Lower leg skin (tissue), 4 donors: ENCODE results near the gene PFDN1. TPM values are rescaled to one million over a fixed set of nuclear protein-coding genes. Genes with fewer than 3 reads are reported as not detected.

ENCODE experiments used
- DNase-seq, 2 donors: peaks; one replicate each; pipeline ENCODE4 v3.0.0-alpha.2; 2019; ENCODE audit warnings: low spot score in 2 of 2
- H3K4me3 ChIP-seq: fragments of 200-600 bp; sonication (generic); 2 replicates; pipeline ENCODE4 v1.5.1; 2017; ENCODE audit warnings: mild to moderate bottlenecking, low read depth; ENCODE audit not compliant: poor library complexity, severe bottlenecking
- POLR2A ChIP-seq, 2 donors: fragments of 450-650 bp; IDR thresholded peaks; one replicate each; pipeline ENCODE4 v1.6.1; 2016 to 2017; ENCODE audit warnings: antibody characterized with exemption in 2 of 2, mild to moderate bottlenecking in 1 of 2, moderate library complexity in 1 of 2
- WGBS, 2 donors: methylation state at CpG; one replicate each; pipeline ENCODE4 v1.1.5; 2018; 5-methylcytosine and 5-hydroxymethylcytosine counted together
- intact Hi-C: fragments of 100-400 bp; cut with DNase I; formaldehyde crosslinking; loops from one replicate; pipeline ENCODE4 v1.15.0; 2023; ENCODE audit warnings: low total_unique reads
- total RNA-seq, 4 donors: library from RNA; depleted of rRNA; stranded (reverse); fragments of >200 nt; gene quantifications; one replicate each; pipeline ENCODE4 v1.1.0, GENCODE V29; 2016
- TF ChIP-seq, protein P1 (sequence below), 3 donors: fragments of 450-650 bp; IDR thresholded peaks; one replicate each; pipeline ENCODE4 v1.5.1; 2016; ENCODE audit warnings: antibody characterized with exemption in 3 of 3, mild to moderate bottlenecking in 3 of 3, moderate library complexity in 2 of 3

Gene PFDN1
- total RNA-seq, 4 donors from 2014 or later: 43.3 to 78.6 (median 59.7) TPM

GRCh38 chr5:140341591-140341990 is 38.7 kb upstream of the PFDN1 start:
- intact Hi-C loops: no loop called here
- 54 to 56% methylated on average over 5 of the region's 5 CpGs for WGBS, 2 donors
- no peak for TF ChIP-seq POLR2A (IDR thresholded peaks at IDR 0.05)
- TF ChIP-seq, protein P1, sequence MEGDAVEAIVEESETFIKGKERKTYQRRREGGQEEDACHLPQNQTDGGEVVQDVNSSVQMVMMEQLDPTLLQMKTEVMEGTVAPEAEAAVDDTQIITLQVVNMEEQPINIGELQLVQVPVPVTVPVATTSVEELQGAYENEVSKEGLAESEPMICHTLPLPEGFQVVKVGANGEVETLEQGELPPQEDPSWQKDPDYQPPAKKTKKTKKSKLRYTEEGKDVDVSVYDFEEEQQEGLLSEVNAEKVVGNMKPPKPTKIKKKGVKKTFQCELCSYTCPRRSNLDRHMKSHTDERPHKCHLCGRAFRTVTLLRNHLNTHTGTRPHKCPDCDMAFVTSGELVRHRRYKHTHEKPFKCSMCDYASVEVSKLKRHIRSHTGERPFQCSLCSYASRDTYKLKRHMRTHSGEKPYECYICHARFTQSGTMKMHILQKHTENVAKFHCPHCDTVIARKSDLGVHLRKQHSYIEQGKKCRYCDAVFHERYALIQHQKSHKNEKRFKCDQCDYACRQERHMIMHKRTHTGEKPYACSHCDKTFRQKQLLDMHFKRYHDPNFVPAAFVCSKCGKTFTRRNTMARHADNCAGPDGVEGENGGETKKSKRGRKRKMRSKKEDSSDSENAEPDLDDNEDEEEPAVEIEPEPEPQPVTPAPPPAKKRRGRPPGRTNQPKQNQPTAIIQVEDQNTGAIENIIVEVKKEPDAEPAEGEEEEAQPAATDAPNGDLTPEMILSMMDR (IDR thresholded peaks at IDR 0.05): no peak
- no peak for DNase-seq
- H3K4me3 ChIP-seq: no peak overlapping the region

DNA sequence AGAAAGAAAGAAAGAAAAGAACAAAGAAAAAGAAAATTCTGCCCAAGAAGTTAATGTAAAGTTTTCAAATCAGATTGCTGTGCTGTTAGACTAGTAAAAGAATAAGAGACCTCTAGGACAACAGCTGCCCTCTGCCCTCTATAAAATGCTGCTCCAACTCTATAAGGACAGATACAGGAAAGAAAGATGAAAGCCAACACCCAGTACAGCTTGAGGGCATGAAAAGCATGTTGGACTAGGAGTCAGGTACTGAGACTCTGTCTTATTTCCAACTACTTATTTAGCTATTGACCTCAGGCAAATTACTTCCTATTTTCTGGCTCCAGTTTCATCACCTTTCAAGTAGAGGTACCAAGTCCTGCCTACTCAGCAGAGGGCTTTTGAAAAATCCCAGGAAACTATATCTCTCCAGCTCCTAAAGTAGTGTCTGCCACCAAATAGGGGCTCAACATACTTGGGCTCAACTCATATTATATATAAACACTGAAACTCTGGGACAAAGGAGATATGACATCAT is 37.8 kb upstream of the PFDN1 start:
- no peak overlapping the region for H3K4me3 ChIP-seq
- TF ChIP-seq POLR2A (IDR thresholded peaks at IDR 0.05): no peak
- TF ChIP-seq, protein P1 (IDR thresholded peaks at IDR 0.05): no peak
- intact Hi-C loops: no loop called here

DNA sequence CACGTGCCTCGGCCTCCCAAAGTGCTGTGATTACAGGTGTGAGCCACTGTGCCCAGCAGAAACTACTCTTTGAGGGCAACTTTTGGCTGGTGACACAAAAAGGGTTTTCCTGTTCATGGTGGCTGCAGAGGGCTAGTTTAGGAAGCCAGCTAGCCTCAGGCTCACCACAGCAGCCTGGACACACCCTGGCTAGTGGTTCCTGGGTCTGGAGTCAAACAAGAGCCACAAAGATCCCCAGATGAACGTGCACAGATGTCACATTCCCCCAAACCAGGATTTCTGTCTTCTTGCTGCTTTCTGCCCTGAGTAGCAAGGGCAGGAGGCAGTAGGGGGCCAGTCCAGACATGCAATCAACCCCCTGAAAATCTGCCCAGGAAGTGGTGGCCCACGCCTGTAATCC is 36.7 kb upstream of the PFDN1 start:
- intact Hi-C loops: no loop called here
- DNase-seq: no peak
- H3K4me3 ChIP-seq: no peak overlapping the region
- no peak for TF ChIP-seq POLR2A (IDR thresholded peaks at IDR 0.05)
- TF ChIP-seq, protein P1 (IDR thresholded peaks at IDR 0.05): no peak
- WGBS, 2 donors: 56 to 69% methylated on average over 4 of the region's 4 CpGs

More for the DNA sequence above, 37.8 kb upstream of the PFDN1 start:
- DNase-seq: no peak

- H3K4me3 ChIP-seq: no peak overlapping the region
- intact Hi-C loops: no loop called here
- TF ChIP-seq POLR2A (IDR thresholded peaks at IDR 0.05): no peak
- WGBS, 2 donors: 74 to 83% methylated on average over 2 of the region's 2 CpGs
- DNase-seq: no peak
Observed at GRCh38 chr5:140338908-140339307, 36.0 kb upstream of the PFDN1 start.

GRCh38 chr5:140338336-140338735 is 35.4 kb upstream of the PFDN1 start:
- intact Hi-C loops: no loop called here
- TF ChIP-seq, protein P1 (IDR thresholded peaks at IDR 0.05): no peak
- no peak for TF ChIP-seq POLR2A (IDR thresholded peaks at IDR 0.05)
- 68% methylated on average over 3 of the region's 3 CpGs for WGBS, 2 donors
- H3K4me3 ChIP-seq: no peak overlapping the region
- DNase-seq: no peak

GRCh38 chr5:140337880-140338279 is 35.0 kb upstream of the PFDN1 start:
- H3K4me3 ChIP-seq: no peak overlapping the region
- intact Hi-C loops: no loop called here
- TF ChIP-seq, protein P1 (IDR thresholded peaks at IDR 0.05): no peak
- TF ChIP-seq POLR2A (IDR thresholded peaks at IDR 0.05): no peak
- no peak for DNase-seq
- 69 to 81% methylated on average over 1 of the region's 1 CpG for WGBS, 2 donors
